GM19372 (cell line): ENCODE data around the gene PPFIBP2.
"Not testable (repeated sequence)": the region's sequence is repeated elsewhere in the genome, so short reads cannot be mapped to it uniquely, and the experiment has no call there.

Experiments
- ATAC-seq: cut with Tn5 transposase; IDR thresholded peaks from one replicate; pipeline ENCODE4 v1.9.1; 2021; ENCODE audit warnings: mild to moderate bottlenecking, low read depth, moderate library complexity; ENCODE audit not compliant: unreplicated experiment

Gene PPFIBP2

GRCh38 chr11:7655253-7656217, 141.7 kb downstream of the PPFIBP2 start:
- ATAC-seq = no peak

DNA sequence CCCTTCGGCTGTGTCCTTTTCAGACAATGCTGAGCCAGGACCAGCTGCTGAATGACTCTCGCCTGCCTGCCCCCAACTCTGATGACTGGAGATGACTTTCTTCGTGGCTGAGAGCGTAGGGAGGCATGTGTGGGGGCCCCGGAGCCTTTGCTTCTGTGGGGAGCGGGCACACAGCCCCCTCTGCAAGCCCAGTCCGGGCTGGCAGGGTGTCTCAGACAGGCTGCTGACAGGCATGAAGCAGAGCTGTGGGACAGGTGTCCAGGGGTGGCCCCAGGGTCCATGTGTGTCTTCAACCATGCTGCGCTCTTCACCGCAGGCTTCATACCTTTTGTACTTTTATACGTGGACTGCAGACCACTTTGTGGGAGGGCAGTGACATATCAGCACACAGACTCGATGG, 142.9 kb downstream of the PPFIBP2 start:
- ATAC-seq = no peak

DNA sequence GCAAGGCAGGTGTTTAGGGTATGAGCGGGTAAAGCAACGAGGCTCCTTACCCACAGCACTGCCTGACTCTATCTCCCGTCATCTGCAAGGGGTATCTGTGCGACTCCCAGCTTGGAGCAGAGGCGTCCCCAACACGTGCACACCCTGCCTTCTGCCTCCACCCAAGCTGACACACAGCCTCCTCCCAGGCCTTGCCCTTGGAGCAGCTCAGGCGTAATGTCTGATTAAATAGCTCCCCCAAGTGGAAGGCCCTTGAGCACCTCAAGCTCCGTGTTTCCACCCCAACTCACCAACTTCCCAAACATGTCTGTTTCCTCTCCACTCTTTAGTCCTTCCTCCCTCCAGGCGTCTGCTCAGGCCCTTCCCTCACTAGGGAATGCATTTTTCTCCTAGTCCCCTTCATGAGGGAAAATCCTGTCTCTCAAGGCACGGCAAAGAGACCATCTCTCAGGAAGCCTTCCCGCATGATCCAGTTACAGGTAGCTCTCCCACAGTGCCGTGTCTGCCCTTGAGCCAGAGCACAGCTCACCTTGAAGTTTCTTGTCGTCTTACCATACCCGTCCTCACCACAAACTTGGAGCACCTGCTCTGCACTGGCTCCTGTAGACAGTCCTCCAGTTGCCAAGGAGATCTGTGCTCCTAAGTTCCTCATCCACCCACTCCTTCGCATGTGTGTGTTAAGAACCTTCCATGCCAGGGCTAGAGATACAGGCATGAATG, 143.7 kb downstream of the PPFIBP2 start:
- ATAC-seq = no peak

DNA sequence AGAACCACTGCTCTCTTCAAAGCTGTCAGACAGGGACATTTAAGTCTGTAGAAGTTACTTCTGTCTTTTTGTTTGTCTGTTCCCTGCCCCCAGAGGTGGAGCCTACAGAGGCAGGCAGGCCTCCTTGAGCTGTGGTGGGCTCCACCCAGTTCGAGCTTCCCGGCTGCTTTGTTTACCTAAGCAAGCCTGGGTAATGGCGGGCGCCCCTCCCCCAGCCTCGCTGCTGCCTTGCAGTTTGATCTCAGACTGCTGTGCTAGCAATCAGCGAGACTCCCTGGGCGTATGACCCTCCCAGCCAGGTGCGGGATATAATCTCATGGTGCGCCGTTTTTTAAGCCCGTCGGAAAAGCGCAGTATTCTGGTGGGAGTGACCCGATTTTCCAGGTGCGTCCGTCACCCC, 149.7 kb downstream of the PPFIBP2 start:
- not testable (repeated sequence) for ATAC-seq

DNA sequence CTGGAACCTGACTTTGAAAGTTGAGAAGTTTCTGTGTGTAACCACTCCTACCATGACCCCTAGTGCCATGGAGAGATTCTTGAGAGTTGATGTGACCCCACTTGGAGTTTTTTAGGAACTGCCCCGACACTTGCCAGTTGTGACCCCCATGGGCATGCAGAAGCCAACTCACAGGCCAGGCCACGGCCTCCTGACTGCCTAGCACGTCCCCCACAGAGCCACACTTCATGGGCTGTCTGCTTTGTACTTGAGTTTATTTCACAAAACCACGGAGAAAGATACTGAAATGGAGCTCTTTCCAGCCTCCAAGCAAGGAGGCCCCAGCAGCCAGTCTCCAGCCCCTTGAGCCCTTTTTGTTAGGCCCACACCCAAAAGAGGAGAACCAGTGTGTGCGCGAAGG, 151.1 kb downstream of the PPFIBP2 start:
- ATAC-seq = no peak

GRCh38 chr11:7665473-7666291, 151.9 kb downstream of the PPFIBP2 start:
- peak; percentile 99 for ATAC-seq

DNA sequence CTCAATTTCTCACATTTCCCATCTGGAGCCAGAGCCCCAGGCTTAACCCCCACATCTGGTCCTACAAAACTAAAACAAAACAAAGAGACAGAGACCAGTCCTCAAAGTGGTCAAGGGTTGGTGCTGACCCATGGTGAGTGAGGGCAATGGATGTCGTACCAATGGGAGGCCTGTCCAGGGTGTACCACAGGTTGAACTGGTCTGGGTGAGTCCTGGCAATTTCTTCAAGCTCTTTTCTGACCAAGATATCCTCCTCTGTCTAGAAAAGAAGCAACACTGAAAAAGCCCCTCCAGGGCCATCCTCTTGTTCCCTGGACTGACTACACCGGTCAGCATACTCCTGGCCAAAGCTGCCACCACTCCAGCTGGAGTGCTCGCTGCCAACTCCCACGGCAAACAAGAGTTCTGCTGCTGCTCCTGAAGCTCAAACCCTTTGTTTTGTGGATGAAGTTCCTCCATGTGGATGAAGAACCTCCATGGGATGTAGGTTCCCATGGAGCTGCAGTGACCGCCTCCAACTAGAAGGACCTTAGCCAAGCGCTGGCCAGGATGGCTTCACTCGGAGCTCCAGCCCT, 152.6 kb downstream of the PPFIBP2 start:
- ATAC-seq = no peak

DNA sequence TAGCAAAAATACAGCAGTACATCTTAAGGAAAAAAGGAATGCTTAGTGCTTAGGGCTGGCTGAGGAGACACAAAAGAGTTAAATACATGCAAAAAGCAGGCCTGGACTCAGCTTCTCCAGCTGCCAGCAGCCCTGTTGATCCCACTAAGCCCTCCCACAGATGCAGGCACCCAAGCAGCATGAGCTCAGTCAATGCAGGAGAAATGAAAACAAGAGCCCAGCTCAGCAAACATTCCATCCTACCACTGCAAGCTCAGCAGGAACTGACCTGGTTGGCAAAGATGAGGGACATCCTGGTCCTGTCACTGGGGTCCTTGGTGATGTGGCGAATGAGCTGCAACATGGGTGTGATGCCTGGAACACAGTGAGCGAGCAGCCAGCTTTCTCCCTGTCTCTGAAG, 153.7 kb downstream of the PPFIBP2 start:
- no peak for ATAC-seq

DNA sequence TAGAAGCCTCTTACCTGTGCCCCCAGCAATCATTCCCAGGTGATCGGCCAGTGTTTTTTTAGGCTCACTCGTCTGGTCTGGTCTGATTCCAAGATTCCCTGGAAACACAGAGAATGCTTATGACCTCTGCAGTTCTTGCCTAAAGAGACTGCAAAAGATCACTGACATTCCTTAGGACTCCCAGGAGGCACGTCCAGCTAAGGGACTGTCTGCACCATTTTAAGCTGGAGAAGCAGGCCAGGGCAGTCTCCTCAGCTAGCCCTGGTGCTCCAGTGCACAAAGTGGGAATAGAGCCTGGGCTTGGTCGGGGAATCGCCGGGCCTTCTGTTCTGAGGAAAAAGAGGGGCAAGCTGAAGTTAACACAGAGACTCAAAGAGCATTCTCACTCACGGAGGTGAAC, 154.7 kb downstream of the PPFIBP2 start:
- no peak for ATAC-seq

GRCh38 chr11:7668911-7669310, 155.1 kb downstream of the PPFIBP2 start:
- no peak for ATAC-seq

DNA sequence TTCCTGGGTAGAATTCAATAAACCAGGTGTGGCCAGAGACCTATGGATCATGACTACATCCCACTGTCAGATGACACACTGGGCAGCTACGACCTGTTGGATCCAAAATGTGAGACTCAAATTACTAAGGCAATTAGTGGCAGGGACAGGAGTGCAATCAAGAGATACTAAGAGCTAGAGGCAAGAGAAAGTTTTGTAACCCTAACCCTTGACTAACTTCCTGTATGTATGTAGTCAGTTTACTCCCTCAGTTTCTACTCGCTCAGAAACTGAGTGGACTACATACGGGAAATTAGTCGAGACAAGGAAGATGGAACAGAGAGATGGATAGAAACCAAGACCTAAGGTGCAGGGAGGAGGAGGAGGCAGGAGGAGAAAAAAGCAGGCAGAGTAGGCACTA, 156.8 kb downstream of the PPFIBP2 start:
- ATAC-seq = no peak

DNA sequence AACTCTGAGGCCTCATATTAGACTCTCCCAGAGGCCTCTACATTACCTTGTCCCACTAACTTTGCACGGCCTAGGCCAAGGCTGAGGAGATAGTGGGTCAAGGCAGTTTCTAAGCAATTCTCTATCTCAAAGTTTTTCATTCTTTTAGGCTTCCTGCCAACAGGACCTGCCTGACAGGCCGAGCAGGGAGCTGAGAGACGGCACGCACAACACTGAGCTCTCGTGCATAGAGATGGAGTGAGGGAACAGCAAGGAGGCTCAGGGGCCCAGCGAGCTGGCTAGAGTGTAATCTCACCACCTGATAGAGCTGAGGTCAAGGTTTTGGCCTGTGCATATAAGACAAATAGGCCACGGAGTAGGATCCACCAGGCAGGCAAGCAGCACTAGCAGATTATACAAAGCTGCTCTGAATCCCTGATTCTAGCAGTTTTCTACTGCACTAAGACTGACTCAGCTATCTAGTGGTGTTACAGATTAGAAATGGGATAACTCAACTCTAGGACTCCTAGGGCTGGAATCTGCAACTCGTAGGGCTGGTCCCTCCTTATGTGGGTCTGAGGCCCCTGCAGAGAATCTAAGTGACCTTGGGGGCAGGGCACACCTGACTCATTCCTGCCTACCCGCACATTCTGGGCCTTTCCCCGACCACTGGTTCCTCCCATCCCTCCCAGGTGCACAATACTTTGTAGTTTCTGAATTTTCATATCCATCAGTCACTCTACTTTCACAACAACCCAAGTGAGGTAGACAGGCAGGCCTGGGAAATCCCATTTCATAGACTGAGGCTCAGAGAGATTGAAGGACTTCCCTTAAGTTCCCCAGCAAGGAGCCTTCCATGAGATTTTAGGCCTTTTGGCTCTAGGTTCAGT, 157.8 kb downstream of the PPFIBP2 start:
- peak; percentile 52 for ATAC-seq

DNA sequence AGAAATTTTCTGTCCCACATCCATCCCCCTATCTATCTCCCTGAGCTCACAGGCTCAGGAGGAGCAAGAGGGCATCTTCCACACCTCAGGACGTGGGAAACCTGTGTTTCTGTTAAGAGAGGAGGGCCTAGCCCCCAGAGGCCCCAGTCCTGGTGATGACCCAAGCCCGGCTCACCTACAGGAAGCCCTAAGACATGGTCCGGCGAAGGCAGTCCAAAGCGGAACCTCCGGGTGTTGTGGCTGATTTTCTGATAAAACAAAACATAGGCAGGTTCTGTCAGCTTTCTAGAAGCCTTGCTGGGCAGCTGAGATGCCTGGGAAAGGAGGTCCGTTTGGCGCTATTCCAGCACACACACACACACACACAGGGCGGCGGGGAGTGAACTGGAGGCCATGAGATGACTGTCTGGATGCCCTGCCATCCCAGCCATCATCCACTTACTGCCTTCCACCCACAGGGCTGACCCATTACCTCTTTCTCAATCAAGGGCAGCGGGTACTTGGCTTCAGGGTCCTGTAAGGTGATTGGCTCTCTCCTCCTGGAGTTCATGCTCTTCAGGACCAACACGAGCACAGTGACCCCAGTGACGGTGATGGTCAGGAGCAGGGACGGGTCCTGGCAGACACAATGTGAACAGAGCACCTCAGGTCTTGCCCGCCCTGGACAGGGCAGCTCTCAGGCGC, 158.6 kb downstream of the PPFIBP2 start:
- no peak for ATAC-seq

DNA sequence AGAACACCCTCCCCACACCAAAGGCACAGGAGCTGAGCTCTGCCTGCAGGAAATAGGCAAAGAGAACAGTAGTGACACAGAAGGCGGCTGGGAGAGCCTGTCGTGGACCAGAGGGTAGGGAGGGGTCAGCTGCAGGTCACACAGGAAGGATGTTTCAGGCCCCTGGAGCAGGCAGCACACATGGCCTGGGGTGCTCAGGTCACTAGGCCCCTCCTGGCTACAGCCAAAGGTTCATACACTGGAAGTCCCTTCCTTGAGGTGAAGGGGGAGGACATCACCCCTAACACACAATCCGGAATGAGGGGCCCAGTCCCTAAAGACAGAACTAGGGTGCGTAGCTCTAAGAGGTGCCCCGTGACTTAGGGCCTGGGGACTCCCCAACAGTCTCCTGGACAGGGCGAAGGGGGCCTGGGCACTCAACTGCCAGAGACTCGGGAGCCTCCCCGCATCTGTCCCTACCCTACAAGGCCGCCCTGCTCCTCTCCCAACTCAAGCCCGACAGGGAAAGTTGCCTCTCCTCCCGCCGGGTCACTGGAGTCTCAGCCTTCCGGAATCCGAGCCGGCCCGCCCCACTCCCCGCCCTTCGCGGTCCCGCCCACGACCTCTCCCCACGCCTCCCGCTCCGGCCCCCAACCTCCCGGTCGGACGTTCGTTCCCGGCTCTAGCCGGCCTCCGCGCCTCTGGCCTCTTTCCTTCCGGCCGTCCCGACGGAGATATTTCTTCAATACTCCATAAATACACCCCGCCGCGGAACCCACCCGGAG, 159.3 kb downstream of the PPFIBP2 start, which contains the start of gene CYB5R2:
Gene CYB5R2 (minus strand): TSS at position 541 of the 764 bp plus-strand sequence. CDS start 675 bp downstream, outside the sequence.
- ATAC-seq = no peak

DNA sequence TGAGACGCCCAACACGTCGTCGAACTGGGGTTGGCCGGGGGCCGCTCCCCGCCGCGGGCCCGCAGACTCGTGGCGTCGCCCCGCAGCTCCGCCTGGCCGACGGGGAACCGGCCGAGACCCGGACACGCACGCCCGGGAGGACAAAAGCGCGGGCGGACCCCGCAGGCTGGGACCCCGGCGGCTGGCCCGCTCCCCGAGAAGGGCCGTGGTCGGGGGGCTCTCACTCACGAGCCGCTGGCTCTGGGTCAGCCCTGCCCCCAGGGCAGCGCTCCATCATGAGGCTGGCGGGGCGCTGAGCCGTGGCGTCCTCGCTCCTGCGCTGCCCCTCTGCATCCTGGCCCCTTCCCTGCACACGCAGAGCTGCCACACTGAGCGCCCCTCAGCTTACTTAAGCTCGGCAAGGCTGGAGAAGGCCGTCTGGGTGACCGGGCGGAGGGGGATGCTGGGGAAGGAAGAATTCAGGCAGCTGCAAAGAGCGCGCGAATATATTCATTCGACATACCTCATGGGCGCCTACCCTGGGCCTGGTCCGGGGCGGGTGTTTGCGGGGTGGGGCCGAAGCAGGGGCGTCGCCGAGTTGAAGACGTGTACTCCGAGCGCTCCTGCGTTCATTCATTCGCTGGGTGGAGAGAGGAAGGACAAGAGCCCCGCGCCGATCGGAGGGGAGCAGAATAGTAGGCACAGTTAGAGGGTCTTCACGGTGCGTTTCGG, 160.1 kb downstream of the PPFIBP2 start:
- ATAC-seq = no peak

DNA sequence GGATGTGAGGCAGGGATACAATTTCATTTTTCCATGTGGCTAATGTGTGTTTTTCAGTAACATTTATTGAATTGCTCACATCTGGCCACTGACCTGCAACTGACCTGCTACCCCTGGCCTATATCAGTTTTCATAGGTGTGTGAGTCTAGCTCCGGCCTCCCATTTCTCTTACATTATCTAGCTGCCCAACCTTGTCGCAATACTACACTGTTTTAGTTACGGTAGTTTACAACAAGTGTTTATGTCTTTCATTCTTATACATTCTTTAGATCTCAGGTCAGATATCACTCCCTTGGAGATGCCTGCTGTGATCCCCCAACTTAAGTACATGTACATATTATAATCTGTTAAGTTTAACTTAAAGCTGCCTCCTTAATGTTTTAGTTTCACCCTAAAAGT, 161.8 kb downstream of the PPFIBP2 start:
- ATAC-seq = no peak

GRCh38 chr11:7677071-7677470, 163.3 kb downstream of the PPFIBP2 start:
- no peak for ATAC-seq
